B cell (primary cell): ENCODE measurements around the gene HNRNPU. TPM values are rescaled to one million over a fixed set of nuclear protein-coding genes. Genes with fewer than 3 reads are reported as not detected.

Source experiments
- ATAC-seq: fragments of 200-7000 bp; cut with Tn5 transposase; one replicate; pipeline ENCODE4 v1.10.0; 2021; ENCODE audit warnings: low read depth, mild to moderate bottlenecking, moderate number of reproducible peaks, moderate library complexity
- CTCF ChIA-PET: fragments of 350-600 bp; sonication (Branson Sonifier 250); formaldehyde crosslinking; loops from one replicate; lab custom pipeline; 2021; ENCODE audit warnings: antibody characterized with exemption, inconsistent platforms; lab: Charles Lee
- POLR2A ChIA-PET: fragments of 350-600 bp; sonication (Branson Sonifier 250); formaldehyde crosslinking; loops from one replicate; lab custom pipeline; 2021; ENCODE audit warnings: antibody characterized with exemption; lab: Charles Lee
- DNase-seq: peaks from one replicate; pipeline ENCODE4 v3.0.0; 2013
- H2AFZ ChIP-seq: 2 replicates; pipeline ENCODE4 v1.6.1; 2012; ENCODE audit warnings: mild to moderate bottlenecking, low read depth, low read length; ENCODE audit not compliant: insufficient read depth, poor library complexity, severe bottlenecking
- H3K27ac ChIP-seq, 2 donors: 1 replicate in 1 of 2; 2 replicates in 1 of 2; pipeline ENCODE4 v1.5.1; 2012 to 2013; ENCODE audit warnings: low read length in 2 of 2, mild to moderate bottlenecking in 2 of 2, moderate library complexity in 1 of 2
- H3K27me3 ChIP-seq, 4 experiments: fragments of 200-600 bp in 1 of 4; sonication (generic) in 1 of 4; replicated peaks in 1 of 4; 1 replicate in 2 of 4; 2 replicates in 2 of 4; pipeline versions ENCODE4 v1.6.1 to v1.7.0; 2013 to 2016; ENCODE audit warnings: low read length in 3 of 4, mild to moderate bottlenecking in 2 of 4, mixed read lengths in 1 of 4, moderate library complexity in 1 of 4; ENCODE audit not compliant: insufficient read depth in 4 of 4, control insufficient read depth in 3 of 4; ENCODE audit errors: control extremely low read depth in 1 of 4
- H3K36me3 ChIP-seq, 2 experiments: replicated peaks in 1 of 2; 1 replicate in 1 of 2; 2 replicates in 1 of 2; pipeline versions ENCODE4 v1.6.1 to v1.7.1; 2013; ENCODE audit warnings: low read length in 1 of 2; ENCODE audit not compliant: insufficient read depth in 2 of 2, control insufficient read depth in 1 of 2; ENCODE audit errors: control extremely low read depth in 1 of 2, extremely low read depth in 1 of 2
- H3K4me1 ChIP-seq, 2 donors: fragments of 200-600 bp in 1 of 2; sonication (generic) in 1 of 2; 1 replicate in 1 of 2; 2 replicates in 1 of 2; pipeline versions ENCODE4 v1.5.1 to v1.6.1; 2013 to 2017; ENCODE audit warnings: low read length in 2 of 2; ENCODE audit not compliant: control insufficient read depth in 2 of 2, insufficient read depth in 2 of 2
- H3K4me2 ChIP-seq: replicated peaks from 2 replicates; pipeline ENCODE3; 2012; ENCODE audit warnings: mild to moderate bottlenecking, low read depth, low read length; ENCODE audit not compliant: poor library complexity, severe bottlenecking
- H3K4me3 ChIP-seq, 5 experiments: fragments of 200-600 bp in 1 of 5; sonication (generic) in 1 of 5; 1 replicate in 3 of 5; 2 replicates in 2 of 5; pipeline versions ENCODE4 v1.5.1 to v1.7.0; 2011 to 2016; ENCODE audit warnings: low read length in 4 of 5, mild to moderate bottlenecking in 4 of 5, low read depth in 2 of 5, control low read depth in 1 of 5, moderate library complexity in 1 of 5; ENCODE audit not compliant: insufficient read depth in 1 of 5; ENCODE audit errors: control extremely low read depth in 1 of 5, extremely low read depth in 1 of 5
- H3K79me2 ChIP-seq: fragments of 200-600 bp; sonication (generic); one replicate; pipeline ENCODE4 v1.6.0; 2016; ENCODE audit warnings: low read length; ENCODE audit not compliant: control insufficient read depth, insufficient read depth
- H3K9ac ChIP-seq: fragments of 200-600 bp; sonication (generic); 2 replicates; pipeline ENCODE4 v1.6.1; 2017; ENCODE audit warnings: mild to moderate bottlenecking, low read length, moderate library complexity
- H3K9me3 ChIP-seq, 3 donors: one replicate each; pipeline versions ENCODE4 v1.6.1 to v1.7.1; 2013; ENCODE audit warnings: low read length in 2 of 3; ENCODE audit not compliant: control insufficient read depth in 2 of 3, insufficient read depth in 1 of 3; ENCODE audit errors: control extremely low read depth in 1 of 3
- H4K20me1 ChIP-seq: 2 replicates; pipeline ENCODE4 v1.6.0; 2012; ENCODE audit warnings: mild to moderate bottlenecking, low read length; ENCODE audit not compliant: insufficient read depth, control insufficient read depth, poor library complexity, severe bottlenecking
- H3K27ac Mint-ChIP-seq: one replicate; pipeline ENCODE4 v1.8.0; 2021; ENCODE audit warnings: mixed read lengths
- H3K27me3 Mint-ChIP-seq: one replicate; pipeline ENCODE4 v1.8.0; 2021; ENCODE audit warnings: mixed read lengths
- H3K4me1 Mint-ChIP-seq: one replicate; pipeline ENCODE4 v1.8.0; 2021; ENCODE audit warnings: mixed read lengths
- H3K4me3 Mint-ChIP-seq: one replicate; pipeline ENCODE4 v1.8.0; 2021; ENCODE audit warnings: mixed read lengths
- H3K9me3 Mint-ChIP-seq: one replicate; pipeline ENCODE4 v1.8.0; 2022; ENCODE audit warnings: mixed read lengths; ENCODE audit not compliant: insufficient read depth
- CTCF ChIP-seq: fragments of 200-600 bp; IDR thresholded peaks from one replicate; pipeline ENCODE4 v1.8.0; 2022; ENCODE audit warnings: antibody characterized with exemption, mild to moderate bottlenecking
- EZH2 ChIP-seq: IDR thresholded peaks from 2 replicates; pipeline ENCODE4 v1.6.1; 2012; ENCODE audit warnings: borderline replicate concordance, low read depth, mild to moderate bottlenecking, moderate library complexity, low read length; ENCODE audit not compliant: insufficient read depth, poor library complexity, severe bottlenecking
- WGBS: methylation state at CpG from one replicate; pipeline ENCODE4 v1.1.5; 2013; ENCODE audit warnings: missing lambda C conversion rate; ENCODE audit not compliant: insufficient coverage; 5-methylcytosine and 5-hydroxymethylcytosine counted together
- intact Hi-C: fragments of 100-400 bp; cut with micrococcal nuclease; formaldehyde crosslinking; loops from one replicate; pipeline ENCODE4 v1.10.0; 2022
- polyA plus RNA-seq: library from polyadenylated mRNA; depleted of rRNA; stranded (reverse); fragments of >200 nt; gene quantifications from 2 replicates; pipeline ENCODE4 v1.2.3, GENCODE V29; 2012
- total RNA-seq, 2 donors: library from RNA; stranded (reverse); fragments of 120-200 nt in 1 of 2; gene quantifications; 1 replicate in 1 of 2; 2 replicates in 1 of 2; pipeline versions ENCODE4 v1.2.3 to v1.2.4, GENCODE V29; 2013 to 2022

The HNRNPU gene
- total and polyA plus RNA-seq, 2 donors (not counting 1 experiment from before 2014, with no cell fraction given), result 95.2 to 406 TPM

- Histone ChIP-seq H3K79me2 (peaks cover 4% of the 10 kb centered on the region), H3K36me3 (no peaks in the 10 kb centered on the region), H3K9ac (peak overlapping the region; percentile 58), H3K4me3 (peak overlapping the region; percentile 47 to 68 (median 55)), H3K9me3 (no peaks in the 10 kb centered on the region), H2AFZ (peak overlapping the region; percentile 60), H3K27ac (peak overlapping the region; percentile 10 to 16), H3K4me2 (peak overlapping the region; percentile 70), H3K4me1 (peaks cover 20 to 28% of the 10 kb centered on the region in 2 donors), H4K20me1 (no peaks in the 10 kb centered on the region), H3K27me3 (no peaks in the 10 kb centered on the region)
- Mint-ChIP-seq H3K9me3 (no peaks in the 10 kb centered on the region), H3K4me3 (peak overlapping the region; percentile 82), H3K27me3 (no peaks in the 10 kb centered on the region), H3K27ac (peak overlapping the region; percentile 73), H3K4me1 (peaks cover 27% of the 10 kb centered on the region)
- ATAC-seq (peak; percentile 69), DNase-seq (peak; percentile 76)
- WGBS, result 16% methylated on average over 10 of the region's 15 CpGs
- ChIA-PET CTCF (interaction anchor here (0.6 to 3.8 kb wide), 6 partner anchors 10 to 227 kb away, joined by 3 to 24 read pairs (median 4); no protein-coding TSS in a partner anchor), POLR2A (interaction anchor here (0.7 to 3.6 kb wide), 5 partner anchors 19 to 154 kb away, joined by 4 to 26 read pairs (median 6); partner anchors contain the start of genes COX20 and HNRNPU)
- intact Hi-C loops, result loop anchor here (1.0 to 5.0 kb wide), 3 partner anchors 18 to 163 kb away; partner anchors contain the start of genes DESI2 and HNRNPU
- TF ChIP-seq EZH2 (no peak), CTCF (no peak)
Measured at GRCh38 chr1:244815600-244816099, 48.7 kb downstream of the HNRNPU start.

GRCh38 chr1:244813327-244813726 is 51.0 kb downstream of the HNRNPU start:
- intact Hi-C loops, result no loop called here
- Mint-ChIP-seq H3K4me1 (peaks cover 27% of the 10 kb centered on the region), H3K27ac (peak overlapping the region; percentile 46), H3K27me3 (no peaks in the 10 kb centered on the region), H3K9me3 (no peaks in the 10 kb centered on the region), H3K4me3 (no peak overlapping the region)
- DNase-seq, result no peak
- no peaks in the 10 kb centered on the region for H4K20me1 ChIP-seq
- no peak overlapping the region for H3K4me2 ChIP-seq
- no peak overlapping the region for H3K9ac ChIP-seq
- H3K27ac ChIP-seq, result no peak overlapping the region
- TF ChIP-seq CTCF, result no peak
- TF ChIP-seq EZH2, result no peak
- H3K79me2 ChIP-seq, result peaks cover 4% of the 10 kb centered on the region
- POLR2A ChIA-PET, result interaction anchor here (2.0 kb wide), 1 partner anchor 157 kb away, joined by 10 read pairs; a partner anchor contains a TSS
- WGBS, result 94% methylated on average over 4 of the region's 6 CpGs
- H3K9me3 ChIP-seq, result no peaks in the 10 kb centered on the region
- ATAC-seq, result no peak
- no peaks in the 10 kb centered on the region for H3K36me3 ChIP-seq
- CTCF ChIA-PET, result interaction anchor here (1.4 to 3.8 kb wide), 4 partner anchors 12 to 229 kb away, joined by 6 to 24 read pairs (median 10); partner anchors contain the start of gene COX20
- H2AFZ ChIP-seq, result no peak overlapping the region
- no peak overlapping the region for H3K4me3 ChIP-seq
- H3K27me3 ChIP-seq, result no peaks in the 10 kb centered on the region
- H3K4me1 ChIP-seq, result peaks cover 20 to 28% of the 10 kb centered on the region in 2 donors
